DMS153 (cell line): ENCODE data around the gene PXT1.

ENCODE experiments used
- DNase-seq: peaks from one replicate; lab custom pipeline; 2025; lab: John Stamatoyannopoulos, UW

Gene PXT1

DNA sequence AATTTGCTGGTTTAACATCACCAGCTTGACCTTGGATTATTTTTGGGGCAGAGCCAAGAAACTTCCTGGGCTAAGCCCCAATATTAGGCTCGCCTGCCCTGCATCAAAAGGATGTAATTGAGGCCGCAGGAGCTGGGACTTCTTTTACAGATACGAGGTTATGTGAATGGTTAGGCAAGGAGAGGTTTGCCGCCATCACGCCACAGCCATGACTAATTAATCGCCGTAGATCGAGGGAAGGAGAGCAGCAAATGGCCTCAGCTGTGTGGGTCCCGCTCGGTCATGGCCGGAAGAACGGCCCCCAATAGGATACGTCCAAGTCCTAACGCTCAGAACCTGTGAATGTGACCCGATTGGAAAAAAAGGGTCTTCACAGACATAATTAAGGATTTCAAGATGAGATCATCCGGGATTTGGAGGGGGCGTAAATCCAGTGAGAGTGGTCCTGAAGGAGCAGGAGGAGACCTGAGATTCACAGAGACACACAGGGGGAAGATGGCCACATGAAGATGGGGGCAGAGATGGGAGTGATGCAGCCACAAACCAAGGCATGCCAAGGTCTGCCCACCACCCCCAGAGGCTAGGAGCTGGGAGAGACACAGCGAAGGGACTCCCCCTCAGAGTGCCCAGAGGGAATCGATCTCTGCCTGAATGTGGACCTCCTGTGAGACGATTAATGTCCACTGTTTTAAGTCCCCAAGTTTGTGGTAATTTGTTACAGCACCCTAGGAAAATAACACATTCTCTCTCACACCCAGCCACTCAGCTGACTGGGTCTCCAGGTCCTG is 96.0 kb downstream of the PXT1 start:
- DNase-seq: no peak

DNA sequence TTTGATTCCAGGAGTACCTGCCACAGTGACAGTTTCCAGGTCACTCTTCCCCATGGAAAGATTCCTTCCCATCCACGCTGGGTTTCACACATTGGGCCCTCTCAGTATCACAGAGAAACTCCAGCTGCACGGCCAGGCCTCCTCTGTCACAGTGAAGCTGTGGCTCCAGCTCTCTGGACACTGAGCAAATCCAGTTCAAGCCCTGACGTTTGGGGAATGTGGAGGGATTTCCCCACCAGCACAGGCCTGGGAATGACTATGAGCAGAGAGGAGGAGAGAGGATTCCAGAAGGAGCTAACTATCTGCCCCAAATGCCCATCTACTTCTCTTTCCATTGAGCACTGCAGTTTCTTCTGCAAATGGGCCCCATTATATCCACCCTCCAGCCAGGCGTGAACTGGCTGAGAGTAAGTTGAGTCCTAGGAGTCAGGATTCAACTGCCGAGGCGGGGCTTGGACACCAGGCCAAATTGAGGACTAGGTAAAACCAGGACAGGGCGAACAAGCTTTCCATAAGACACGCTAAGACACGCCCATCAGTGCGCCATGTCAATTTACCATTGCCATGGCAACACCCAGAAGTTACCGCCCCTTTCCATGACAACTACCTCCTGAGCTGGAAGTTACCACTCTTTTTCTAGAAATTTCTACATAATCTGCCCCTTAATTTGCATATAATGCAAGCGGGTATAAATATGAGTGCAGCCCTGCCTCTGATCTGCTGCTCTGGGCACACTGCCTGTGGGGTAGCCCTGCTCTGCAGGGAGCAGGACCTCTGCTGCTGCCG is 96.8 kb downstream of the PXT1 start:
- no peak for DNase-seq

DNA sequence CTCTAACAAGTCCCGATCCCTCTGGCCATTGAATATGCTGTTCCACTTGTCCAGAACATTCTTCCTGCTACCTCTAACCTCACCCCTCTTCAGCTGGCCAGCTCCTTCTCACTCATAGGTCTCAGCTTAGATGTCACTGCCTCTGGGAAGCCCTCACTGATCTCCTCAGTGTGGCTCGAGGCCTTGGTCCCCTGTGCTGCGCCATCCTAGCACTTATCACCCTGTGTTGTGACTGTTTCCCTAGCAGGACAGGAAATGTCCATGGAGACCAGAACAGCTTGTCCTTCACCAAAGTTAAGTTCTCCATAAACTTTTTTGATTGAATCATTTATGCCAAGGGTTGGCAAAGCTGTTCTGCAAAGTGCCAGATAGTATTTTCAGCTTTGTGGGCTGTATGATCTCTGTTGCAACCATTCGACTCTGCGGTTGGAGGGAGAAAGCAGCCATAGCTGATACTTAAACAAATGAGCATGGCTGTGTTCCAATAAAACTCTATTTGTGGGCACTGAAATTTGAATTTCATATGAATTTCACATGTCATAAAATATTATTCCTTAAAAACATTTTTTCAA is 99.5 kb downstream of the PXT1 start:
- no peak for DNase-seq

DNA sequence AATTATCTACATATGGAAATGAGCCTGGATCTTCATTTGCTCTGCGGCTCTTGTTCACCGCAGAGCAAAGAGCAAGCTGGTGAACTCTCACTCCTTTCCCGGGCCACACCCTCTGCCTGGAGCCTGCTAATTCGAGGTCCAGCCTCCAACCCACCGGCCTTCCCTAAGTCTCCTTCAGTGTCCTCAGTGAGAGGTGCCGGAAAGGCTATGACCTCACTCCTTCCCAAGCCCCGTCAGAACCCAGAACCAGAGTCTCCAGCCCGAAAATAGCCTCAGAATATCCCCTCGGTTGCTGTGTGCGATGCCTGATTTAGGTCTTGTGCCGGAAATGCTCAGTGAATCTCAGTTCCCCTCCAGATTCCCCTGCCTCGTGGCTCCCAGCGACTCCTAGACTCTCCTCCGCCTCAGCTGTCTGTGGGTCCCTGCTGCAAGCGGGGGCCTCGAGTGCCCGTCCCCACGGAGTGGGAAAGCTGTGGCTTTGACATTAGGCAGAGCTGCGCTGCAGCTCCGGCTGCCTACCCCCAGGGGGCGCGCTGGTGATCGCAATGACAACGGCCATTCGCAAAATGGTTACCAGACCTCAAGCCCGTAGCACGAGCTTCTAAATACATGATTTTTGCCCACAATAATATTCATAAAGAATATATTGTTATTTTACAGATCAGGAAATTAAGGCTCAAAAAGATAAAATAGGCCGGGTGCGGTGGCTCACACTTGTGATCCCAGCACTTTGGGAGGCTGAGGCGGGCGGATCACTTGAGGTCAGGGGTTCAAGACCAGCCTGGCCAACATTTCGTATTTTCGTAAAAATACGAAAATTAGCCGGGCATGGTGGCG is 101.8 kb downstream of the PXT1 start:
- DNase-seq: no peak
